ENCODE data around the gene DLGAP4.

DLGAP4 gene

DNA sequence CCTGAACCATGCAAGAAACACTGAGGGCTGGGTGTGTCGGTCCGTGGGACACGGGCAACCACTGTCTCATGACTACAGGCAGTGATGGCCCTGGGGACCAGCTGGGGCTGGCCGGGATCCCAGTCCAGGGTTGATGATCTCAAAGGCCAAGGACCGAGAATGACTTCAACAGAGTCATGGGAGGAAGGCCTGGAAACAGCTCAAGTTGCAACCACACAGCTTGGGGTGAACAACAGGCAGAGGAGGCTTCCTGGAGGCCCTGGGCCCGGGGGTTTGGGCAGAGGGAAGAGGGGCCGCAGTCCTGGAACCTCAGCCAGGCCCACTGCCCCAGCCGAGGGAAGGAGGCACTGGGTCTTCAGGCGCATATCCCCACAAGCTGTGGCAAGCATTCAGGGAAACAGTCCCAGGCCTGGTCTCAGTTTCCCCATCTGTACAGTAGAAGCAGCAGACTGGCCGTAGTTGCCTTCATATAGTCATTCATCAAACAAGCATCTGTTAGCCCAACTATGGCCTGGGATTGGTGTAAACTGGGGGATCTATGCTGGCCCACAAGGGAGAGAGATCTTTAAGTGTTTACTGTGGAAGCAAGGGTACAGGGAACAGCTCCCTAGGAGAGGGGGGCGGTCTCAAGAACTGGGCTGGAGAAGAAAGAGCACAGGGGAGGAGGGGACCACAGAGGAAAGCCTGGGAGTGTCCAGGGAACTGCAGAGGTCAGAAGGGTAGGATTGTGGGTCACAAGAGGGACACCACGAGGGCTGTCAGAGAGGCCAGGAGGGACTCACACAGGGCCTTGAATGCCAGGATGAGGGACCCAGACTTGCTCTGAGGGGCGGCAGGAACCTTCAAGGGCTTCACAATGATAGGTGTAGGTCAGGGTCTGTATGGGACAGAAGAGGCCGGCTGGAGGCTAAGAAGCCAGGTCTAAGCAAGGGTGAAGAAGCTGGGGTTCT is 237.3 kb downstream of the DLGAP4 start:
- DNase-seq (ENCODE audit: low spot score): no peak
- TF ChIP-seq, protein P1, sequence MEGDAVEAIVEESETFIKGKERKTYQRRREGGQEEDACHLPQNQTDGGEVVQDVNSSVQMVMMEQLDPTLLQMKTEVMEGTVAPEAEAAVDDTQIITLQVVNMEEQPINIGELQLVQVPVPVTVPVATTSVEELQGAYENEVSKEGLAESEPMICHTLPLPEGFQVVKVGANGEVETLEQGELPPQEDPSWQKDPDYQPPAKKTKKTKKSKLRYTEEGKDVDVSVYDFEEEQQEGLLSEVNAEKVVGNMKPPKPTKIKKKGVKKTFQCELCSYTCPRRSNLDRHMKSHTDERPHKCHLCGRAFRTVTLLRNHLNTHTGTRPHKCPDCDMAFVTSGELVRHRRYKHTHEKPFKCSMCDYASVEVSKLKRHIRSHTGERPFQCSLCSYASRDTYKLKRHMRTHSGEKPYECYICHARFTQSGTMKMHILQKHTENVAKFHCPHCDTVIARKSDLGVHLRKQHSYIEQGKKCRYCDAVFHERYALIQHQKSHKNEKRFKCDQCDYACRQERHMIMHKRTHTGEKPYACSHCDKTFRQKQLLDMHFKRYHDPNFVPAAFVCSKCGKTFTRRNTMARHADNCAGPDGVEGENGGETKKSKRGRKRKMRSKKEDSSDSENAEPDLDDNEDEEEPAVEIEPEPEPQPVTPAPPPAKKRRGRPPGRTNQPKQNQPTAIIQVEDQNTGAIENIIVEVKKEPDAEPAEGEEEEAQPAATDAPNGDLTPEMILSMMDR (IDR thresholded peaks at IDR 0.05; ENCODE audit: extremely low read depth, missing control alignments): no peak

DNA sequence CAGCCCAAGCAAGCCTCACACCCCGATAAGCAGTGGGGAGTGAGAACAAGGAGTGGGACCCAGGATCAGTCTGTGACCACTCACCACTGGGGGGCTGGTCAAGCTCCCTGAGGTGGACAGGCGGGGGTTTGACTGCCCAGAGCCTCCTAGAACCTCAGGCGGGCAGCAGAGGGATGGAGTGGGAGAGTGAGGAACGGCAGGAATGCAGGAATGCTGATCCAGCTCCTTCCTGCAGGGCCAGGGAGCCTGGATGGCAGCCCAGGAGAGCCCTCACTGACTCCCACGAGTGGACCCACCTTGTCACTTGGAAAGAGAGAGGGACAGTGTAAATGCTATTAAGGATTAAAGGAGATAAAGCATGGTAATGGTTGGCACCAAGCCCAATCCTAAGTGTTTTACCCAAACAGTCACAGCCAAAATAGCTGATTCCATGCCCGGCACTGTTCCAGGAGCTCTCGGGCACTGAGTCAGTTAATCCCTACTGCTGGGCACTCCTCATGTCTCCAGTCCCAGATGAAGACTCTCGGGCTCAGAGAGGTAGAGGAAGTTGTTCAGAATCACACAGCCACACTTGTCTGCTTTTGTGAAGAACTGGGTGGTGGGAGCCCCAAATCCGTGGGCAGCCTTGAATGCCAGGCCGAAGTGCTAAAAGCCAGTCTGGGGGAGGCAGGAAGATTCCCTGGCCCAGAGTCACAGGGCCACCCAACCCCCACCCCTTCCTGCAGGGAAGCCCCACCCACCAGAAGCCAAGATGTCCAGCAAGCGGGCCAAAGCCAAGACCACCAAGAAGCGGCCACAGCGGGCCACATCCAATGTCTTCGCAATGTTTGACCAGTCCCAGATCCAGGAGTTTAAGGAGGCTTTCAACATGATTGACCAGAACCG is 238.2 kb downstream of the DLGAP4 start:
- DNase-seq (ENCODE audit: low spot score): no peak
- TF ChIP-seq, protein P1 (IDR thresholded peaks at IDR 0.05; ENCODE audit: extremely low read depth, missing control alignments): no peak

DNA sequence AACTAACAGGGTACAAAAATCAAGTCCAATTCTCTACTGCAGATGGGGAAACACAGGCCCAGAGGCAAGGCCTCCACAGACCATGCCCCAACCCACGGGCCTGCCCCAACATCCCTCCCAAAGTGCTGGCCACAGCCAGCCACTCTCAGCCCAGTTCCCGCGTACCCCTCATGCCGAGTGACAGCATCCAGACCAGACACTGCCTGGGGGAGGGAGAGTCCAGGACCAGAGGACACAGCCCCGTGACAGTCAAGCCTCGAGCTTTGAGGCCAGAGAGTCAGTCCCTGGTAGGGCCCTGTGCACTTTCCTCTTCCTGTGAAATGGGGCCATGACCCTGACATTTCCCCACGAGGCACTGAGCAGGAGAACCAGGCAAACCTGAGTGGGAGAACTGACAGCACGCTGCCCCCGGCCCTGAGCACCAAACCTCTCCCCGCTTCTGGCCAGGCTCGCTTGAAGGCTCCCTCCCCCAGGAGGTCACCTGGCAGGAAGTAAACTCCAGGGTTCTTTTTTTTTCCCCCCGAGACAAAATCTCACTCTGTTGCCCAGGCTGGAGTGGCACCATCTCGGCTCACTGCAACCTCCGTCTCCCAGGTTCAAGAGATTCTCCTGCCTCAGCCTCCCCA is 240.1 kb downstream of the DLGAP4 start:
- TF ChIP-seq, protein P1 (IDR thresholded peaks at IDR 0.05; ENCODE audit: extremely low read depth, missing control alignments): no peak
- DNase-seq (ENCODE audit: low spot score): no peak

DNA sequence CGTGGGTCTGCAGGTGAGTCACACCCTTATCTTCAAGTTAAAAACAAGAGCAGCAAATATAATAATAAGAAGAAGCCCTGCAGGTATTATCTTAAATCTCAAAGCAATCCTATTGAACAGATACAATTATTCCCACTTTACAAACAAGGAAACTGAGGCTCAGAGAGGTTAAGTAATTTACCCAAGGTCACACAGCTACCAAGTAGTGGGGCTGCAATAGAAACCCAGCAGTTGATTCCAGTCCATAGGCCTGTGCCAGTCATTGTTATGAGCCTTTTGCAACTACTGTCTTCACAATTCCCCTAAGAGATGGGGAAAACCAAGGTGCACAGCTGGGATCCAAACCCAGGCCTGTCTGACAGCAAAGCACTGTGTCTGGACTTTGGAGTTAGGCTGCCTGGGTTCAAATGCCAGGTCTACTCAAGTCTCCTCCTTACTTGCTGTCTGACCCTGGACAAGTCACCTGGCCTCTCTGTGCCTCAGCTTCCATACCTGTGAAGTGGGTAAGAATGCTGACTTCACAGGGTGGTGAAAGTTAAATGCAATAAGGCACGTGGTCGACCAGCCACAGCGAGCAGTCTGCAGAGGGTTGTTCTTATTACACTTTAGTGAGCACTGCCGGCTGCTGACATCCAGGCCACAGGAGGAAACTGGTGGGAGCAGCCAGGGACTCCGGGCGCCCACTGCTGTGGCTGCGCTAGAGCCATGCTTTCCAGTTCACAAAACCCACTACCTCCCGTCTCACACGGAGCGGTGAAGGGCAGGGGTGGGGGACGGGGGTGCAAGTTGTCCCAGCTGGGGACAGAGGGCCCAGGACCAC is 241.3 kb downstream of the DLGAP4 start:
- DNase-seq (ENCODE audit: low spot score): no peak
- TF ChIP-seq, protein P1 (IDR thresholded peaks at IDR 0.05; ENCODE audit: extremely low read depth, missing control alignments): no peak

DNA sequence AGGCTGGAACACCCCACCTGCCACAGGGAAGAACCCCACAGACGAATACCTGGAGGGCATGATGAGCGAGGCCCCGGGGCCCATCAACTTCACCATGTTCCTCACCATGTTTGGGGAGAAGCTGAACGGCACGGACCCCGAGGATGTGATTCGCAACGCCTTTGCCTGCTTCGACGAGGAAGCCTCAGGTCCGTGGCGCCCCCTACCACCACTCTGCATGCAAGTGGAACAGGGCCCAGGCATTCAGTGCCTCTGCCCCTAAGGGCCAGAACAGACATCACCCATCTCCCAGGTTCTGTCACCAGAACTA is 241.8 kb downstream of the DLGAP4 start:
- DNase-seq (ENCODE audit: low spot score): no peak
- TF ChIP-seq, protein P1 (IDR thresholded peaks at IDR 0.05; ENCODE audit: extremely low read depth, missing control alignments): no peak

DNA sequence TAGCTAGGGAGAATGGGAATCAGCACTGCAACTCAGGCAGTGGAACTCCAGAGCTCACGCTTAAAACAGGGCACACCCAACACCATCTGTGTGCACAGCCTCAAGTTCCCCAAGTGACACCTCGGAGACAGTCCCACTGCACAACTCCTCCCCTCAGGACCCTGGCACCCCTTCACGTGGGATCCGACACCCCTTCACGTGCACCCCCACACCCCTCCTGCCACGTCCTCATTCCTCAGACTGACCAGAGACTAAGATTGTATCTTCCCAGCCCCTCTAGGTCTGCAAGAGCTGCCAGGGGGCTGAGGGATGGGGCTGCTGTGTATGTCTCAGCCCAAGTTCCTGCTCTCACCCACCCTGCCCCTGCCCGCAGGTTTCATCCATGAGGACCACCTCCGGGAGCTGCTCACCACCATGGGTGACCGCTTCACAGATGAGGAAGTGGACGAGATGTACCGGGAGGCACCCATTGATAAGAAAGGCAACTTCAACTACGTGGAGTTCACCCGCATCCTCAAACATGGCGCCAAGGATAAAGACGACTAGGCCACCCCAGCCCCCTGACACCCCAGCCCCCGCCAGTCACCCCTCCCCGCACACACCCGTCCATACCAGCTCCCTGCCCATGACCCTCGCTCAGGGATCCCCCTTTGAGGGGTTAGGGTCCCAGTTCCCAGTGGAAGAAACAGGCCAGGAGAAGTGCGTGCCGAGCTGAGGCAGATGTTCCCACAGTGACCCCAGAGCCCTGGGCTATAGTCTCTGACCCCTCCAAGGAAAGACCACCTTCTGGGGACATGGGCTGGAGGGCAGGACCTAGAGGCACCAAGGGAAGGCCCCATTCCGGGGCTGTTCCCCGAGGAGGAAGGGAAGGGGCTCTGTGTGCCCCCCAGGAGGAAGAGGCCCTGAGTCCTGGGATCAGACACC is 242.8 kb downstream of the DLGAP4 start:
- no peak for DNase-seq (ENCODE audit: low spot score)
- TF ChIP-seq, protein P1 (IDR thresholded peaks at IDR 0.05; ENCODE audit: extremely low read depth, missing control alignments): no peak
